ENCODE data around the gene ARFGAP1.

DNA sequence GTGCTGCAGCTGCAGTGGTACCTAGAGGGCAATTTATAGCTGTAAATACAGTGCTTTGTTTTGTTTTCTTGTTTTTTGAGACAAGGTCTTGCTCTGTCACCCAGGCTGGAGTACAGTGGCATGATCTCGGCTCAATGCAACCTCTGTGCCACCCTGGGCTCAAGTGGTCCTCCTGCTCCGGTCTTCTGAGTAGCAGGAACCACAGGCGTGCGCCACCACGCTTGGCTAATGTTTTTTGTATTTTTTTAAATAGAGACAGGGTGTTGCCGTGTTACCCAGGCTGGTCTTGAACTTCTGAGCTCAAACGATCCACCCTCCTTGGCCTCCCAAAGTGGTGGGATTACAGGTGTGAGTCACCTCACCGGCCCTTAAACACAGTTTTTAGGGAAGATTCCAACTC, 61.7 kb downstream of the ARFGAP1 start:
- TF ChIP-seq, protein P1, sequence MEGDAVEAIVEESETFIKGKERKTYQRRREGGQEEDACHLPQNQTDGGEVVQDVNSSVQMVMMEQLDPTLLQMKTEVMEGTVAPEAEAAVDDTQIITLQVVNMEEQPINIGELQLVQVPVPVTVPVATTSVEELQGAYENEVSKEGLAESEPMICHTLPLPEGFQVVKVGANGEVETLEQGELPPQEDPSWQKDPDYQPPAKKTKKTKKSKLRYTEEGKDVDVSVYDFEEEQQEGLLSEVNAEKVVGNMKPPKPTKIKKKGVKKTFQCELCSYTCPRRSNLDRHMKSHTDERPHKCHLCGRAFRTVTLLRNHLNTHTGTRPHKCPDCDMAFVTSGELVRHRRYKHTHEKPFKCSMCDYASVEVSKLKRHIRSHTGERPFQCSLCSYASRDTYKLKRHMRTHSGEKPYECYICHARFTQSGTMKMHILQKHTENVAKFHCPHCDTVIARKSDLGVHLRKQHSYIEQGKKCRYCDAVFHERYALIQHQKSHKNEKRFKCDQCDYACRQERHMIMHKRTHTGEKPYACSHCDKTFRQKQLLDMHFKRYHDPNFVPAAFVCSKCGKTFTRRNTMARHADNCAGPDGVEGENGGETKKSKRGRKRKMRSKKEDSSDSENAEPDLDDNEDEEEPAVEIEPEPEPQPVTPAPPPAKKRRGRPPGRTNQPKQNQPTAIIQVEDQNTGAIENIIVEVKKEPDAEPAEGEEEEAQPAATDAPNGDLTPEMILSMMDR (IDR thresholded peaks at IDR 0.05; ENCODE audit: borderline replicate concordance, extremely low read depth, low read length, poor library complexity, severe bottlenecking): no peak
- no peak for TF ChIP-seq EZH2 (IDR thresholded peaks at IDR 0.05; ENCODE audit: borderline replicate concordance, low read depth, low read length, severe bottlenecking)

Measured in DND-41 (cell line).